Fibroblast of lung (primary cell): ENCODE measurements around the gene GALNT2. TPM values are rescaled to one million over a fixed set of nuclear protein-coding genes. Genes with fewer than 3 reads are reported as not detected.

Experiments
- DNase-seq, 2 donors: peaks; one replicate each; pipeline versions ENCODE4 v3.0.0 to v3.0.0-alpha.2; 2010; ENCODE audit warnings: low read depth in 2 of 2
- H2AFZ ChIP-seq: 2 replicates; pipeline ENCODE4 v1.5.1; 2012; ENCODE audit warnings: low read length, control low read depth, inconsistent platforms
- H3K27ac ChIP-seq: 2 replicates; pipeline ENCODE4 v1.5.1; 2011; ENCODE audit warnings: low read length, control low read depth; ENCODE audit not compliant: insufficient read depth
- H3K27me3 ChIP-seq: 2 replicates; pipeline ENCODE4 v1.5.1; 2011; ENCODE audit warnings: mild to moderate bottlenecking, low read length; ENCODE audit not compliant: control insufficient read depth, insufficient read depth
- H3K36me3 ChIP-seq: 2 replicates; pipeline ENCODE4 v1.5.1; 2011; ENCODE audit warnings: low read length; ENCODE audit not compliant: control insufficient read depth, insufficient read depth
- H3K4me1 ChIP-seq: 2 replicates; pipeline ENCODE4 v1.5.1; 2011; ENCODE audit warnings: low read length; ENCODE audit not compliant: control insufficient read depth, insufficient read depth; ENCODE audit errors: extremely low read depth
- H3K4me2 ChIP-seq: 2 replicates; pipeline ENCODE4 v1.5.1; 2011; ENCODE audit warnings: low read length, control low read depth; ENCODE audit not compliant: insufficient read depth; ENCODE audit errors: extremely low read depth
- H3K4me3 ChIP-seq, 4 experiments: fragments of 200-600 bp in 1 of 4; sonication (generic) in 1 of 4; replicated peaks in 1 of 4; 2 replicates each; pipeline ENCODE4 v1.5.1; 2011 to 2016; ENCODE audit warnings: low read length in 4 of 4, low read depth in 3 of 4, mild to moderate bottlenecking in 3 of 4, control low read depth in 2 of 4, inconsistent platforms in 1 of 4, mixed read lengths in 1 of 4; ENCODE audit not compliant: insufficient read depth in 1 of 4; ENCODE audit errors: control extremely low read depth in 1 of 4
- H3K79me2 ChIP-seq: 2 replicates; pipeline ENCODE4 v1.5.1; 2012; ENCODE audit warnings: mild to moderate bottlenecking, low read length, inconsistent platforms; ENCODE audit not compliant: control insufficient read depth, insufficient read depth
- H3K9ac ChIP-seq: 2 replicates; pipeline ENCODE4 v1.5.1; 2011; ENCODE audit warnings: mild to moderate bottlenecking, low read length, control low read depth; ENCODE audit not compliant: insufficient read depth
- H3K9me3 ChIP-seq: 2 replicates; pipeline ENCODE4 v1.5.1; 2012; ENCODE audit warnings: low read depth, low read length; ENCODE audit not compliant: control insufficient read depth, insufficient read depth
- H4K20me1 ChIP-seq: 2 replicates; pipeline ENCODE4 v1.5.1; 2011; ENCODE audit warnings: low read length; ENCODE audit not compliant: control insufficient read depth, insufficient read depth; ENCODE audit errors: extremely low read depth
- EZH2 ChIP-seq: IDR thresholded peaks from 2 replicates; pipeline ENCODE4 v1.5.1; 2012; ENCODE audit warnings: low read length, control low read depth, mild to moderate bottlenecking; ENCODE audit errors: missing control alignments
- polyA plus RNA-seq, 2 donors: library from polyadenylated mRNA; depleted of rRNA in 1 of 2; stranded (reverse) in 1 of 2; unstranded in 1 of 2; fragments of >200 nt; gene quantifications; 2 replicates each; pipeline ENCODE4 v1.2.1, GENCODE V29; 2011 to 2012; ENCODE audit warnings: missing spikeins in 1 of 2
- total RNA-seq: library from RNA; depleted of rRNA; stranded (reverse); fragments of >200 nt; gene quantifications from 2 replicates; pipeline ENCODE4 v1.2.1, GENCODE V29; 2014
- TF ChIP-seq, protein P1 (sequence below), 2 donors: IDR thresholded peaks in 1 of 2; conservative IDR thresholded peaks in 1 of 2; 1 replicate in 1 of 2; 2 replicates in 1 of 2; pipeline ENCODE4 v1.5.1; 2011 to 2012; ENCODE audit warnings: low read length in 2 of 2, control low read depth in 1 of 2, inconsistent platforms in 1 of 2, low read depth in 1 of 2, mild to moderate bottlenecking in 1 of 2

The GALNT2 gene
- total and polyA plus RNA-seq, 2 donors (not counting 1 experiment from before 2014, with no cell fraction given), result 106 to 115 TPM

DNA sequence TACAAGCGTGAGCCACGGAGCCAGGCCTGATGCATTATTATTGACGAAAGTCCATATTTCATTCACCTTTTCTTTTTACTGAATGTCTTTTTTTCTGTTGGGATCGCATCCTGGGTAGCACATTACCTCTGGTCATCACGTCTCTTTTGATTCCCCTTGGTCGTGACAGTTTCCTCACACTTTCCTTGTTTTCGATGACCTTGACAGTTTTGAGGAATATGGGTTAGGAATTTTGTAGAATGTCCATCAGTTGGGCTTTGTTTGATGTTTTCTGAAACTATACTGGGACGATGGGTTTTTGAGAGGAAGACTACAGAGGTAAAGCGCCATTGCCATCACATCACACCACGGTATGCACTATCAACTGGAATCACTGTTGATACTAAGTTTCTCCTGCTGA lies 26.6 kb upstream of the GALNT2 start:
- TF ChIP-seq EZH2, result no peak
- TF ChIP-seq, protein P1, sequence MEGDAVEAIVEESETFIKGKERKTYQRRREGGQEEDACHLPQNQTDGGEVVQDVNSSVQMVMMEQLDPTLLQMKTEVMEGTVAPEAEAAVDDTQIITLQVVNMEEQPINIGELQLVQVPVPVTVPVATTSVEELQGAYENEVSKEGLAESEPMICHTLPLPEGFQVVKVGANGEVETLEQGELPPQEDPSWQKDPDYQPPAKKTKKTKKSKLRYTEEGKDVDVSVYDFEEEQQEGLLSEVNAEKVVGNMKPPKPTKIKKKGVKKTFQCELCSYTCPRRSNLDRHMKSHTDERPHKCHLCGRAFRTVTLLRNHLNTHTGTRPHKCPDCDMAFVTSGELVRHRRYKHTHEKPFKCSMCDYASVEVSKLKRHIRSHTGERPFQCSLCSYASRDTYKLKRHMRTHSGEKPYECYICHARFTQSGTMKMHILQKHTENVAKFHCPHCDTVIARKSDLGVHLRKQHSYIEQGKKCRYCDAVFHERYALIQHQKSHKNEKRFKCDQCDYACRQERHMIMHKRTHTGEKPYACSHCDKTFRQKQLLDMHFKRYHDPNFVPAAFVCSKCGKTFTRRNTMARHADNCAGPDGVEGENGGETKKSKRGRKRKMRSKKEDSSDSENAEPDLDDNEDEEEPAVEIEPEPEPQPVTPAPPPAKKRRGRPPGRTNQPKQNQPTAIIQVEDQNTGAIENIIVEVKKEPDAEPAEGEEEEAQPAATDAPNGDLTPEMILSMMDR (conservative IDR thresholded peaks at IDR 0.05 in 1 of 2, IDR thresholded peaks at IDR 0.05 in 1 of 2; ENCODE audit: low read depth in 1 of 2, low read length in 2 of 2), result no peak
- H2AFZ ChIP-seq, result no peak overlapping the region

DNA sequence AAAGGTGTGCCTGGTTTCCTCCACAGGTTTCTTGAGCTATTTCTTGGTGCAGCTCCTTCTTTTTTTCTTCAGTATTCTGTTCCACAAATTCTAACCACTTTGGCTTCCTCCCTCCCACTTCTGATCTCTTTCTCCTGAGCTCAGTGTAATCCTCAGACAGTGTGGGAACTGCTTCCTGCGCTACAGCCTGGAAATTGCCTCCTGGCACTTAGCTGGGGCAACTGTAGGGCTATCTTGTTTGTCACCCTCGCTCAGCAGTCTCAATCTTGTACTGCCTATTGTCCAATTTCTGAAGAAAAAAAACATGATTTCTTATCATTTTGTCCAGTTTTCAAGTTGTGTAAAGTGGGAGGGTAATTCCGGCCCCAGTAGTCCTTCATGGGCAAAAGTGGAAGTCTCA lies 24.0 kb upstream of the GALNT2 start:
- Histone ChIP-seq H3K4me1 (no peaks in the 10 kb centered on the region), H3K4me3 (no peak overlapping the region), H3K9me3 (no peaks in the 10 kb centered on the region), H4K20me1 (no peaks in the 10 kb centered on the region), H3K27me3 (no peaks in the 10 kb centered on the region), H3K27ac (no peak overlapping the region), H3K79me2 (no peaks in the 10 kb centered on the region), H2AFZ (no peak overlapping the region), H3K9ac (no peak overlapping the region), H3K36me3 (no peaks in the 10 kb centered on the region), H3K4me2 (no peak overlapping the region)
- no peak for TF ChIP-seq EZH2
- TF ChIP-seq, protein P1 (conservative IDR thresholded peaks at IDR 0.05 in 1 of 2, IDR thresholded peaks at IDR 0.05 in 1 of 2; ENCODE audit: low read depth in 1 of 2, low read length in 2 of 2), result no peak
- no peak for DNase-seq

More for the DNA sequence above, 26.6 kb upstream of the GALNT2 start:
- DNase-seq, result no peak
- no peaks in the 10 kb centered on the region for H3K9me3 ChIP-seq
- H4K20me1 ChIP-seq, result no peaks in the 10 kb centered on the region
- no peak overlapping the region for H3K27ac ChIP-seq
- no peaks in the 10 kb centered on the region for H3K27me3 ChIP-seq
- H3K4me1 ChIP-seq, result no peaks in the 10 kb centered on the region
- H3K36me3 ChIP-seq, result no peaks in the 10 kb centered on the region
- H3K4me2 ChIP-seq, result no peak overlapping the region
- no peaks in the 10 kb centered on the region for H3K79me2 ChIP-seq
- no peak overlapping the region for H3K9ac ChIP-seq
- no peak overlapping the region for H3K4me3 ChIP-seq

DNA sequence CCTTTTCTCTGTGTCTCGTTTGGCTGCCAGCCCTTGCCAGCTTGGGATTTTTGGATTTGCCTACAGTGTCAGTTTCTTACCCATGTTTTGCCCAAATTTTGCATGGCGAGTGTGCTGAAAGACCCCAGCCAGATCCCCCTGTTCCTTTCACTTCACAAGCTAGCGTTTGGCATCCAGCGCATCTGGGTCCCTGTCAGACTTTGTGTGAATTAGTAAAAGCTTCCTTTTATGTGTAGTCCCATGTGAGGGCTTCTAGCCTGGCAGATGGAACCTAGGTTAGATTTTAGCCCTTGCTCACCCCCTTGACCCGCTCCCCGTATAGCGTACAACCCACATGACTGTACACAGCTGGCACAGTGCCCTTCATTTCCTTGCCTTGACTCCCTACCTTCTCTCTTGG lies 22.3 kb upstream of the GALNT2 start:
- Histone ChIP-seq H2AFZ (no peak overlapping the region), H3K4me3 (no peak overlapping the region), H3K79me2 (no peaks in the 10 kb centered on the region), H3K4me1 (no peaks in the 10 kb centered on the region), H3K4me2 (no peak overlapping the region), H3K9ac (no peak overlapping the region), H3K9me3 (no peaks in the 10 kb centered on the region), H3K27ac (no peak overlapping the region), H3K36me3 (no peaks in the 10 kb centered on the region), H3K27me3 (no peaks in the 10 kb centered on the region), H4K20me1 (no peaks in the 10 kb centered on the region)
- no peak for TF ChIP-seq EZH2
- TF ChIP-seq, protein P1 (conservative IDR thresholded peaks at IDR 0.05 in 1 of 2, IDR thresholded peaks at IDR 0.05 in 1 of 2; ENCODE audit: low read depth in 1 of 2, low read length in 2 of 2), result no peak
- DNase-seq, result no peak
